GM12878 (cell line): ENCODE data around the gene CMTM4. TPM values are rescaled to one million over a fixed set of nuclear protein-coding genes. Genes with fewer than 3 reads are reported as not detected.
A peak's percentile ranks its signal among the peaks of the same experiment; 100 is the strongest.

Source experiments
- BHLHE40 ChIP-seq, 2 experiments: fragments of 450-650 bp in 1 of 2; IDR thresholded peaks; 2 replicates each; pipeline ENCODE4 v1.6.1; 2011 to 2017; ENCODE audit warnings: low read depth in 2 of 2, borderline replicate concordance in 1 of 2, improper control_type of control experiment in 1 of 2, low read length in 1 of 2, mild to moderate bottlenecking in 1 of 2
- BMI1 ChIP-seq: fragments of 450-650 bp; IDR thresholded peaks from 2 replicates; pipeline ENCODE4 v1.6.1; 2016; ENCODE audit warnings: mild to moderate bottlenecking, moderate library complexity, borderline replicate concordance
- CHD1 ChIP-seq: IDR thresholded peaks from 2 replicates; pipeline ENCODE4 v1.6.1; 2012; ENCODE audit warnings: low read depth, low read length, improper control_type of control experiment
- IKZF1 ChIP-seq: fragments of 450-650 bp; conservative IDR thresholded peaks from 2 replicates; pipeline ENCODE4 v1.6.1; 2017; ENCODE audit warnings: antibody characterized with exemption, mild to moderate bottlenecking
- IRF4 ChIP-seq: IDR thresholded peaks from 2 replicates; pipeline ENCODE4 v1.6.1; 2011; ENCODE audit warnings: low read depth, low read length
- KLF5 ChIP-seq: fragments of 450-650 bp; IDR thresholded peaks from 2 replicates; pipeline ENCODE4 v1.6.1; 2014; ENCODE audit warnings: mild to moderate bottlenecking; ENCODE audit not compliant: partially characterized antibody
- NBN ChIP-seq: fragments of 450-650 bp; IDR thresholded peaks from 2 replicates; pipeline ENCODE4 v1.6.1; 2016
- NFIC ChIP-seq: IDR thresholded peaks from 2 replicates; pipeline ENCODE4 v1.6.1; 2012; ENCODE audit warnings: low read depth, mild to moderate bottlenecking, inconsistent platforms, low read length, moderate library complexity
- NRF1 ChIP-seq: conservative IDR thresholded peaks from 2 replicates; pipeline ENCODE4 v1.6.1; 2011; ENCODE audit warnings: mild to moderate bottlenecking, low read depth, low read length, improper control_type of control experiment
- PRDM15 ChIP-seq: fragments of 450-650 bp; formaldehyde crosslinking; IDR thresholded peaks from 2 replicates; pipeline ENCODE4 v1.4.0; 2020; ENCODE audit warnings: mild to moderate bottlenecking, moderate library complexity
- RAD21 ChIP-seq: IDR thresholded peaks from 2 replicates; pipeline ENCODE4 v1.6.1; 2011; ENCODE audit warnings: mild to moderate bottlenecking, low read depth, low read length, moderate library complexity; ENCODE audit not compliant: insufficient read depth
- RBBP5 ChIP-seq: fragments of 200-600 bp; sonication (generic); conservative IDR thresholded peaks from 2 replicates; pipeline ENCODE4 v1.6.1; 2016
- RELA ChIP-seq: fragments of 450-650 bp; IDR thresholded peaks from 2 replicates; pipeline ENCODE4 v1.8.0; 2014; ENCODE audit warnings: borderline replicate concordance; ENCODE audit not compliant: partially characterized antibody
- SIN3A ChIP-seq: IDR thresholded peaks from 2 replicates; pipeline ENCODE4 v1.6.1; 2012; ENCODE audit warnings: low read depth, low read length, improper control_type of control experiment
- SIX5 ChIP-seq: IDR thresholded peaks from 2 replicates; pipeline ENCODE4 v1.6.1; 2011; ENCODE audit warnings: mild to moderate bottlenecking, low read depth, low read length, moderate library complexity; ENCODE audit not compliant: severe bottlenecking
- SP1 ChIP-seq: IDR thresholded peaks from one replicate; pipeline ENCODE4 v1.6.1; 2011; ENCODE audit warnings: low read depth, low read length
- SREBF2 ChIP-seq: IDR thresholded peaks from 2 replicates; pipeline ENCODE4 v1.6.1; 2012; ENCODE audit warnings: mild to moderate bottlenecking, low read length
- SUPT20H ChIP-seq: IDR thresholded peaks from 2 replicates; pipeline ENCODE4 v1.6.1; 2011; ENCODE audit warnings: low read depth, mild to moderate bottlenecking, low read length, moderate library complexity, borderline replicate concordance; ENCODE audit not compliant: control insufficient read depth
- TBL1XR1 ChIP-seq: IDR thresholded peaks from 2 replicates; pipeline ENCODE4 v1.6.1; 2012; ENCODE audit warnings: low read depth, low read length, improper control_type of control experiment
- TCF12 ChIP-seq: IDR thresholded peaks from 2 replicates; pipeline ENCODE4 v1.6.1; 2011; ENCODE audit warnings: low read depth, mild to moderate bottlenecking, low read length
- TCF7 ChIP-seq: IDR thresholded peaks from 2 replicates; pipeline ENCODE4 v1.6.1; 2014; ENCODE audit warnings: antibody characterized with exemption, borderline replicate concordance
- YY1 ChIP-seq: IDR thresholded peaks from 2 replicates; pipeline ENCODE4 v1.6.1; 2011; ENCODE audit warnings: low read depth, mild to moderate bottlenecking, low read length
- ZBED1 ChIP-seq: IDR thresholded peaks from 2 replicates; pipeline ENCODE4 v1.6.1; 2016; ENCODE audit warnings: borderline replicate concordance
- ZBTB40 ChIP-seq: fragments of 450-650 bp; IDR thresholded peaks from 2 replicates; pipeline ENCODE4 v1.6.1; 2016; ENCODE audit warnings: mild to moderate bottlenecking, moderate library complexity, borderline replicate concordance
- ZNF384 ChIP-seq: IDR thresholded peaks from 2 replicates; pipeline ENCODE4 v1.6.1; 2012; ENCODE audit warnings: low read depth, mild to moderate bottlenecking, low read length, improper control_type of control experiment, borderline replicate concordance
- ZSCAN29 ChIP-seq: fragments of 450-650 bp; IDR thresholded peaks from 2 replicates; pipeline ENCODE4 v1.6.1; 2017; ENCODE audit warnings: mild to moderate bottlenecking, moderate library complexity
- polyA plus RNA-seq, 11 experiments: library from polyadenylated mRNA; depleted of rRNA in 4 of 11; unstranded in 6 of 11; stranded (reverse) in 5 of 11; fragments of >200 nt; fragmentation: Nextera tagmentation in 4 of 11; fragmentation: Illumina TruSeq in 1 of 11; extraction: Ambion mirVana in 4 of 11; extraction: Trizol in 1 of 11; gene quantifications; 1 replicate in 1 of 11; 2 replicates in 10 of 11; pipeline versions ENCODE4 v1.2.1 to v1.2.3, GENCODE V29; 2011 to 2016; ENCODE audit warnings: inconsistent platforms in 2 of 11, missing spikeins in 2 of 11, low read depth in 1 of 11
- total RNA-seq, 4 experiments: library from RNA; depleted of rRNA in 3 of 4; stranded (reverse); fragments of >200 nt in 3 of 4; fragmentation: Illumina TruSeq in 1 of 4; extraction: Trizol in 1 of 4; gene quantifications; 2 replicates each; pipeline versions ENCODE4 v1.2.1 to v1.2.3, GENCODE V29; 2013 to 2021

The CMTM4 gene
- total and polyA plus RNA-seq, 10 of the 15 experiments (the other 5 are each of a cell fraction or from before 2014, with no cell fraction given): 0.02 to 0.43 (median 0.15) TPM; not detected in 2

- no peak for TF ChIP-seq PRDM15 (CRISPR knock-in tag)
- no peak for TF ChIP-seq RAD21
- no peak for TF ChIP-seq SUPT20H
- TF ChIP-seq RELA: no peak
- TF ChIP-seq ZBED1: no peak
- no peak for TF ChIP-seq IRF4
- no peak for TF ChIP-seq ZNF384
- peak; percentile 87 for TF ChIP-seq IKZF1
- TF ChIP-seq SIX5: no peak
- 0 out of 2 replicates have a peak, but pooled peaks have one; percentile 30 for TF ChIP-seq YY1
- no peak for TF ChIP-seq CHD1
- no peak for TF ChIP-seq NRF1
- TF ChIP-seq NFIC: peak; percentile 69
- no peak for TF ChIP-seq SP1
- no peak for TF ChIP-seq ZBTB40
- TF ChIP-seq TCF12: peak; percentile 86
- no peak for TF ChIP-seq SREBF2
- peak; percentile 52 for TF ChIP-seq TBL1XR1
- TF ChIP-seq NBN: peak; percentile 49; the same call in 1 of the 2 replicates
- no peak for TF ChIP-seq SIN3A
- no peak for TF ChIP-seq BMI1
- no peak for TF ChIP-seq ZSCAN29
- TF ChIP-seq RBBP5: no peak
- no peak for TF ChIP-seq TCF7
- TF ChIP-seq BHLHE40 (IDR thresholded peaks at IDR 0.05; ENCODE audit: borderline replicate concordance in 1 of 2, low read depth in 2 of 2, low read length in 1 of 2): peak in 1 of 2 experiments; percentile 25; a peak in 1 of 4 replicates
- no peak for TF ChIP-seq KLF5
These were observed 90.4 kb downstream of the CMTM4 start (continued) for GRCh38 chr16:66605979-66606751.
